GM18519 (cell line): ENCODE data around the gene NANP.

Experiments
- ATAC-seq: cut with Tn5 transposase; IDR thresholded peaks from one replicate; pipeline ENCODE4 v1.9.1; 2021; ENCODE audit warnings: mild to moderate bottlenecking, moderate library complexity; ENCODE audit not compliant: unreplicated experiment, low FRiP score

Gene NANP

GRCh38 chr20:25573288-25574251 lies 50.2 kb downstream of the NANP start:
- no peak for ATAC-seq

GRCh38 chr20:25571817-25572216 lies 52.0 kb downstream of the NANP start:
- no peak for ATAC-seq

DNA sequence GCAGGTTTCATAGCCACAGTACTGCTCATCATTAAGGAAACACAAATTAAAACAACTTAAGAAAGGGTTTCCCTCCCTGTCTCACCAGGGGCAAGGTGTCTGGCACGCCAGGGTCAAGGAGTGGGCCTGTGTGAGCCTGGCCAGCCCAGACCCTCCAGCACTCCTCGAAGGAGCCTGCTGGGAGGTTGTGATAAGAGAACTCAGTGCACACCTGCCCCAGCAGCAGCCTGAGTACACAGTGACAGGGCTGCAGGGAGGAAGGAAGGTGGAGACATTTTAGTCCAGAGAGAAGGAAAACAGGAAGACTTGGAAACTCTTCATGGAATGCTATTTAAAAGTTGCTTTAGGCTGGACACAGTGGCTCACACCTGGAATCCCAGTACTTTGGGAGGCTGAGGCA lies 52.6 kb downstream of the NANP start:
- ATAC-seq: no peak

DNA sequence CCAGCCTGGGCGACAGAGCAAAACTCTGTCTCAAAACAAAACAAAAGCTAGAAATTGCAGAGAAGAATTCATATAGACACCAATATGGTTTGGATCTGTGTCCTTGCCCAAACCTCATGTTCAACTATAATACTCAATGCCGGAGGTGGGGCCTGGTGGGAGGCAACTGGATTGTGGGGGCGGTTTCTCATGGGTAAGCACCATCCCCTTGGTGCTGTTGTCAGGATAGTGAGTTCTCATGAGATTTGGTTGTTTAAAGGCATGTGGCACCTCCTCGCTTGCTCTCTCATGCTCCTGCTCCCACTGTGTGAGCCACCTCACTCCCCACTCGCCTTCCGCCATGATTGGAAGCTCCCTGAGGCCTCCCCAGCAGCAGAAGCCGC lies 53.7 kb downstream of the NANP start:
- no peak for ATAC-seq

DNA sequence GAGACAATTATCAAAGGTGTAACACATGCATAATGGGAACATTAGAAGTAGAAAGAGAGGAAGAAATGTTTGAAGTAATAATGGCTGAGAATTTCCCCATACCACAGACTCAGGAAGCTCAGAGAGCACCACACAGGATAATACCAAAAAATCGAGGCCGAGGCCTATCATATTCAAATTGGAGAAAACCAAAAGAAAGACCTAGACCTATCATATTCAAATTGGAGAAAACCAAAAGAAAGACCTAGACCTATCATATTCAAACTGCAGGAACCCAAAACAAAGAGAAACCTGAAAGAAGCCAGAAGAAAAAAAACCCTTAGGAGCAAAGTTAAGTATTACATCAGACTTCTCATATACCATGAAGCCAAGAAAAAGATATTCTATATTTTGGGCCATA lies 56.5 kb downstream of the NANP start:
- no peak for ATAC-seq

DNA sequence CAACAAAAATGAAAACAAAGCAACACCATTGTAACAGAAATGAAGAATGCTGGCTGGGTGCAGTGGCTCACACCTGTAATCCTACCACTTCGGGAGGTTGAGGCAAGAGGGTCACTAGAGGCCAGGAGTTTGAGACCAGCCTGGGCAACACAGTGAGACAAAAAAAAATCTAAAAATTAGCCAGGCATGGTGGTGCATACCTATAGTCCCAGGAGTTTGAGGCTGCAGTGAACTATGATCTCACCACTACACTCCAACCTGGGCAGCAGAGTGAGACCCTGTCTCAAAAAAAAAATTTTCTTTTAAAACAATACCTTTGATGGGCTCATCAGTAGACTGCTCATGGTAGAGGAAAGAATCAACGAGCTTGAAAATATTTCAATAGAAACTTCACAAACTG lies 57.0 kb downstream of the NANP start:
- no peak for ATAC-seq

DNA sequence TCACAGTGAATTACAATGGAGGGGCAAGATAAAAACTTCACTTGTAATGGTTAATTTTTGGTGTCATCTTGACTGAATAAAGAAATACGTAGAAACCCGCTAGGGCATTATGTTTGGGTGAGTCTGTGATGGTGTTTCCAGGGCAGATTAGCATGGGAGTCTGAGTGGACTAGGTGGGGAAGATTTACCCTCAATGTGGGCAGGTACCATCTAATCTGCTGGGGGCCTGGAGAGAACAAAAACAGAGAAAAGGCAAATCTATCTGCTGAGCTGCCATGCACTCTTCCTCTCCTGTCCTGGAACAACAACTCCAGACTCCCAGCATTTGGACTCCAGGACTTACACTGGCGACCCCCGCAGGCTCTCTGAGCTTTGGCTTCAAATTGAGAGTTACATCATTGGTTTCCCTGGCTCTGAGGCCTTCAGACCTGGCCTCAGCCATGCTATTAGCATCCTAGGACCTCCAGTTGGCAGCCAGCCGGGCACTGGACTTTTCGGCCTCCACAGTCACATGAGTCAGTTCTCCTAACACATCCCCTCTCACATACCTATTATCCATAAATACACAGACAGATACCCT lies 58.1 kb downstream of the NANP start:
- ATAC-seq: no peak

DNA sequence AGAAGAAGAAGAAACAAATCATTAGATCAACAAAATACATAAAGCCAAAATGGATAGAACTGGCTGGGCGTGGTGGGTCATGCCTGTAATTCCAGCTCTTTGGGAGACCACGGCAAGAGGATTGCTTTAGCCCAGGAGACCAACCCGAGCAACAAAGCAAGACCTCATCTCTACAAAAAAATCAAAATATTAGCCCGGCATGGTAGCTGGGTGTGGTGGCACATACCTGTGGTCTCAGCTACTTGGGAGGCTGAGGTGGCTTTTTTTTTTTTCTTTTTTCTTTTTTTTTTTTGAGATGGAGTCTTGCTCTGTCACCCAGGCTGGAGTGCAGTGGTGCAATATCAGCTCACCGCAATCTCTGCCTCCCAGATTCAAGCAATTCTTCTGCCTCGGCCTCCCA lies 59.9 kb downstream of the NANP start:
- ATAC-seq: no peak

DNA sequence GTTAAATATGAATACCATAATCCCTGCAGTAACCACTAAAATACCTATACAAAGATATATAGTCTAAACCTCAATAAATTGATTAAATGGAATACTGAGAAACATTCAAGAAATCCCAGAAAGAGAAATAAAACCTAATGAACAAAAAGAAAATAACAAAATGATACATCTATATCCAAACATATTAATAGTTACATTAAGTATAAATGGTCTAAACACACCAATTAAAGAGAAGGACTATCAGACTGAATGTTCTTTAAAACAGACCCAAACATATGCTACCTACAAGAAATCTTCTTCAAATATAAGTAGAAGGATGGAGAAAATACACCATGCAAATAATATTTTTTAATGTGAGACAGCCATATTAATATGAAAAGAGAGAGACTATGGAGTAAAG lies 60.5 kb downstream of the NANP start:
- ATAC-seq: no peak
